Caco-2 (cell line): Measurements from ENCODE around the gene SALL1. TPM values are rescaled to one million over a fixed set of nuclear protein-coding genes. Genes with fewer than 3 reads are reported as not detected.

ENCODE experiments used
- BruUV-seq: library from RNA; stranded (reverse); fragments of 400-500 nt; replicated peaks from 2 replicates; lab custom pipeline; 2021; lab: Mats Ljungman, UMichigan
- CTCF ChIA-PET: fragments of 300-600 bp; sonication (Branson Sonifier 250); formaldehyde crosslinking; loops from one replicate; lab custom pipeline; 2022; ENCODE audit warnings: antibody characterized with exemption; lab: Charles Lee
- POLR2A ChIA-PET: fragments of 300-600 bp; sonication (Branson Sonifier 250); formaldehyde crosslinking; loops from one replicate; lab custom pipeline; 2022; ENCODE audit warnings: antibody characterized with exemption; lab: Charles Lee
- DNase-seq, 2 experiments: peaks; one replicate each; pipeline versions ENCODE4 v3.0.0 to v3.0.0-alpha.2; 2020 to 2022
- H3K27me3 ChIP-seq: replicated peaks from 2 replicates; pipeline ENCODE4 v1.6.0; 2011; ENCODE audit warnings: low read length; ENCODE audit not compliant: control insufficient read depth, insufficient read depth
- H3K36me3 ChIP-seq: 2 replicates; pipeline ENCODE4 v1.5.1; 2011; ENCODE audit warnings: low read length; ENCODE audit not compliant: control insufficient read depth, insufficient read depth
- H3K4me1 ChIP-seq: fragments of 250-450 bp; sonication (Bioruptor Pico); 2 replicates; pipeline ENCODE4 v1.5.1; 2020; ENCODE audit warnings: mild to moderate bottlenecking
- H3K4me3 ChIP-seq: 2 replicates; pipeline ENCODE4 v1.5.1; 2011; ENCODE audit warnings: low read depth, mild to moderate bottlenecking, control low read depth, low read length
- H3K9me3 ChIP-seq: fragments of 250-450 bp; sonication (Bioruptor Pico); 2 replicates; pipeline ENCODE4 v1.5.1; 2020; ENCODE audit warnings: mild to moderate bottlenecking, moderate library complexity
- H3K27ac Mint-ChIP-seq: one replicate; pipeline ENCODE4 v1.8.0; 2022; ENCODE audit warnings: mixed read lengths; ENCODE audit not compliant: unreplicated experiment
- H3K27me3 Mint-ChIP-seq: one replicate; pipeline ENCODE4 v1.8.0; 2022; ENCODE audit warnings: mixed read lengths; ENCODE audit not compliant: insufficient read depth, unreplicated experiment
- H3K36me3 Mint-ChIP-seq: one replicate; pipeline ENCODE4 v1.8.0; 2022; ENCODE audit warnings: mild to moderate bottlenecking, mixed read lengths; ENCODE audit not compliant: insufficient read depth, unreplicated experiment
- H3K4me1 Mint-ChIP-seq: one replicate; pipeline ENCODE4 v1.8.0; 2022; ENCODE audit warnings: low read depth, mixed read lengths; ENCODE audit not compliant: unreplicated experiment
- H3K4me3 Mint-ChIP-seq: one replicate; pipeline ENCODE4 v1.8.0; 2022; ENCODE audit warnings: mild to moderate bottlenecking, moderate library complexity, mixed read lengths; ENCODE audit not compliant: unreplicated experiment
- H3K9me3 Mint-ChIP-seq: one replicate; pipeline ENCODE4 v1.8.0; 2022; ENCODE audit warnings: mixed read lengths; ENCODE audit not compliant: unreplicated experiment
- intact Hi-C: fragments of 100-400 bp; cut with micrococcal nuclease; formaldehyde crosslinking; loops from one replicate; pipeline ENCODE4 v1.10.0; 2022; ENCODE audit not compliant: unreplicated experiment
- total RNA-seq: library from RNA; stranded (reverse); gene quantifications from 2 replicates; pipeline ENCODE4 v1.2.3, GENCODE V29; 2022
- TF ChIP-seq, protein P1 (sequence below), 2 experiments: fragments of 200-600 bp in 1 of 2; IDR thresholded peaks; 1 replicate in 1 of 2; 2 replicates in 1 of 2; pipeline versions ENCODE4 v1.5.1 to v1.8.0; 2011 to 2022; ENCODE audit warnings: antibody characterized with exemption in 1 of 2, control low read depth in 1 of 2, inconsistent platforms in 1 of 2, low read depth in 1 of 2, low read length in 1 of 2, mild to moderate bottlenecking in 1 of 2, moderate library complexity in 1 of 2; ENCODE audit not compliant: insufficient read depth in 1 of 2, severe bottlenecking in 1 of 2, unreplicated experiment in 1 of 2

The SALL1 gene
- total RNA-seq, 1 experiment from 2014 or later = not detected

DNA sequence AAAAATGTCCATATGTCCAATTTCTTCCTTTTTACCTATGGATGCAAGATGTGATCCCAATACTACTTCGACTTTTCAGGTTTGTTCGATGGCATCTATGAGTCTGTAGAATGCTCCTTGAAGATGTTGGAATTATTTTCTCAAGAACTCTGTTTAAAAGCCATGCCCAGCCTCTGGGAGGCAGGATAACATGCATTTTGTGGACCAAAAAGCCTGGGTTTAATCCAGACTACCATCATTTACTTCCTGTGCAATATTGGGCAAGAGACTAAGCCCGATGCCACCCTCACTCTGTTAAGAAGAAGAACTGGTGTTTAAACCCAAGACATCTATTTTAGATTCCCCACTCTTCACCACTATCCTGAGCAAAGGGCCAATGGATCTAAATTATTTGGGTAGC, 42.8 kb upstream of the SALL1 start:
- Histone ChIP-seq H3K27me3 (no peaks in the 10 kb centered on the region), H3K9me3 (no peaks in the 10 kb centered on the region), H3K36me3 (no peaks in the 10 kb centered on the region), H3K4me1 (no peaks in the 10 kb centered on the region), H3K4me3 (no peak overlapping the region)
- TF ChIP-seq, protein P1, sequence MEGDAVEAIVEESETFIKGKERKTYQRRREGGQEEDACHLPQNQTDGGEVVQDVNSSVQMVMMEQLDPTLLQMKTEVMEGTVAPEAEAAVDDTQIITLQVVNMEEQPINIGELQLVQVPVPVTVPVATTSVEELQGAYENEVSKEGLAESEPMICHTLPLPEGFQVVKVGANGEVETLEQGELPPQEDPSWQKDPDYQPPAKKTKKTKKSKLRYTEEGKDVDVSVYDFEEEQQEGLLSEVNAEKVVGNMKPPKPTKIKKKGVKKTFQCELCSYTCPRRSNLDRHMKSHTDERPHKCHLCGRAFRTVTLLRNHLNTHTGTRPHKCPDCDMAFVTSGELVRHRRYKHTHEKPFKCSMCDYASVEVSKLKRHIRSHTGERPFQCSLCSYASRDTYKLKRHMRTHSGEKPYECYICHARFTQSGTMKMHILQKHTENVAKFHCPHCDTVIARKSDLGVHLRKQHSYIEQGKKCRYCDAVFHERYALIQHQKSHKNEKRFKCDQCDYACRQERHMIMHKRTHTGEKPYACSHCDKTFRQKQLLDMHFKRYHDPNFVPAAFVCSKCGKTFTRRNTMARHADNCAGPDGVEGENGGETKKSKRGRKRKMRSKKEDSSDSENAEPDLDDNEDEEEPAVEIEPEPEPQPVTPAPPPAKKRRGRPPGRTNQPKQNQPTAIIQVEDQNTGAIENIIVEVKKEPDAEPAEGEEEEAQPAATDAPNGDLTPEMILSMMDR (IDR thresholded peaks at IDR 0.05; ENCODE audit: insufficient read depth in 1 of 2, low read depth in 1 of 2, low read length in 1 of 2, severe bottlenecking in 1 of 2, unreplicated experiment in 1 of 2) = no peak
- no peaks in the 10 kb centered on the region for H3K4me1 Mint-ChIP-seq
- no peak overlapping the region for H3K27ac Mint-ChIP-seq
- ChIA-PET POLR2A (no interaction called here), CTCF (no interaction called here)
- no peak overlapping the region for H3K4me3 Mint-ChIP-seq
- H3K27me3 Mint-ChIP-seq = peaks cover 5% of the 10 kb centered on the region
- H3K9me3 Mint-ChIP-seq = no peaks in the 10 kb centered on the region
- intact Hi-C loops = no loop called here
- no peak for DNase-seq
- H3K36me3 Mint-ChIP-seq = no peaks in the 10 kb centered on the region
- no TSS peak for BruUV-seq

DNA sequence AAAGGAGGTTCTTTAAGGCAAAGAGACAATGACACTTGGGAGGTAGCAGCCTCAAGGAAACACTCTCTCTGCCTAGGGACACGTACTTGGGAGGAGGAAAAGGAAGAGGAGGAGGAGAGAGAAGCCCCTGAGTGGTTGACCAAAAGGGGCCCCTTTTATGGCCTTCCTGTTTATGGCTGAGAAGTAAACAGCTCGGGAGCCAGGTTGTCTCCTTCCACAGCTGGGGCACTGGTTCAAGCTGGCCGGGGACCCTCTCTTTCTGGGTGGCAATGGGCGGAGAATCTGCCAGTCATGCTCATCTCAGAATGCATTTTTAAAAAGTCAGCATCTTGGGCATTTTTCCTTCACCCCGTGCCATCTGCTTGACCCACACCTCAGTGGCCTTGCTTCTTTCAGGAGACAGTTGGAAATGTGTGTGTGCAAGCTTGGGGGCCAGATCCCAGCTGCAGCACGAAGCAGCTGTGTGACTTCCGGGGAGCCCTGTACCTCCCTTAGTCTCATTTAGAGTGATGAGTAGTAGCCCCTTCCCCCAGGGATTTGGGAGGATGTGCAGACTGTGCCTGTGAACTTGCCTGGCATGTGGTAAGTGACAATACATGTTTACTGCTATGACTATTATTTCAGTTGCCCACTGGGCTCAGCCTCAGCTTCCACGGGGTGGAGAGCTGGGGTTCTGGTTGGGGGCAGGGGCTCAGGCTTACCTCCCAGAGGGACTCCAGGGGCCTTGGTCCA, 33.8 kb upstream of the SALL1 start:
- H3K36me3 ChIP-seq = no peaks in the 10 kb centered on the region
- no peak overlapping the region for H3K4me3 ChIP-seq
- intact Hi-C loops = no loop called here
- Mint-ChIP-seq H3K9me3 (no peaks in the 10 kb centered on the region), H3K27me3 (peaks cover 7% of the 10 kb centered on the region), H3K27ac (no peak overlapping the region), H3K4me1 (peaks cover 12% of the 10 kb centered on the region), H3K36me3 (no peaks in the 10 kb centered on the region), H3K4me3 (no peak overlapping the region)
- ChIA-PET POLR2A (no interaction called here), CTCF (no interaction called here)
- TF ChIP-seq, protein P1 (IDR thresholded peaks at IDR 0.05; ENCODE audit: insufficient read depth in 1 of 2, low read depth in 1 of 2, low read length in 1 of 2, severe bottlenecking in 1 of 2, unreplicated experiment in 1 of 2) = no peak
- no peaks in the 10 kb centered on the region for H3K4me1 ChIP-seq
- no peaks in the 10 kb centered on the region for H3K9me3 ChIP-seq
- DNase-seq = no peak
- peaks cover 2% of the 10 kb centered on the region for H3K27me3 ChIP-seq
- no TSS peak for BruUV-seq

DNA sequence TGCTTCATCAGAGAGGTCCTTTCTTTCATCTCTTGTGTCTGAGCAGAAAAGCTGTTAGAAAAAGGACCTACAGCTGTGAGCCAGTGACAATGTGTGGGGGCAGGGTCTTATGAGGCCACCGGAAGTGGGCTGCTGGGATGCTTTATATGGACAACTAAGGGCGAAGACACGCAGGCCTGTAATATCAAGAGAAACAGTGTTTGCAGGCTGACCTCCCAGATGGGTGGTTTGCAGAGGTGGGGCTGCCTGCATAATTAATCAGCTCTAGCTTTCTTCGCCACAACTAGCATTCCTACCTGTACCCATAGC, 30.4 kb upstream of the SALL1 start:
- ChIA-PET CTCF (no interaction called here), POLR2A (no interaction called here)
- Mint-ChIP-seq H3K9me3 (no peaks in the 10 kb centered on the region), H3K27me3 (peaks cover 3% of the 10 kb centered on the region), H3K36me3 (no peaks in the 10 kb centered on the region), H3K4me1 (peaks cover 12% of the 10 kb centered on the region), H3K27ac (no peak overlapping the region), H3K4me3 (no peak overlapping the region)
- Histone ChIP-seq H3K9me3 (no peaks in the 10 kb centered on the region), H3K36me3 (no peaks in the 10 kb centered on the region), H3K4me1 (no peaks in the 10 kb centered on the region), H3K27me3 (no peaks in the 10 kb centered on the region), H3K4me3 (no peak overlapping the region)
- no peak for DNase-seq
- TF ChIP-seq, protein P1 (IDR thresholded peaks at IDR 0.05; ENCODE audit: insufficient read depth in 1 of 2, low read depth in 1 of 2, low read length in 1 of 2, severe bottlenecking in 1 of 2, unreplicated experiment in 1 of 2) = no peak
- intact Hi-C loops = loop anchor here (2.0 kb wide), 1 partner anchor 53 kb away; no protein-coding TSS in a partner anchor
- BruUV-seq = no TSS peak
